Measurements from ENCODE around the gene HOXD8.

Gene HOXD8

GRCh38 chr2:176148751-176149421, 19.4 kb downstream of the HOXD8 start:
- DNase-seq: no peak

GRCh38 chr2:176149481-176149938, 20.0 kb downstream of the HOXD8 start:
- no peak for DNase-seq

GRCh38 chr2:176149939-176150583, 20.6 kb downstream of the HOXD8 start:
- DNase-seq: no peak

GRCh38 chr2:176150584-176151441, 21.3 kb downstream of the HOXD8 start:
- no peak for DNase-seq

- DNase-seq: no peak
Observed at GRCh38 chr2:176151442-176152287, 22.2 kb downstream of the HOXD8 start, which contains the start of gene HOXD4. Gene HOXD4, plus strand, starts transcription at chr2:176151550. Its CDS starts 84 bp downstream, at chr2:176151634.

- DNase-seq: no peak
Observed at GRCh38 chr2:176152350-176153181, 23.1 kb downstream of the HOXD8 start.

GRCh38 chr2:176154576-176155252, 25.2 kb downstream of the HOXD8 start:
- DNase-seq: no peak

GRCh38 chr2:176155356-176156044, 26.0 kb downstream of the HOXD8 start:
- DNase-seq: no peak

- no peak for DNase-seq
Observed at GRCh38 chr2:176156301-176156806, 26.8 kb downstream of the HOXD8 start.

- DNase-seq: no peak
Observed at GRCh38 chr2:176156807-176157498, 27.4 kb downstream of the HOXD8 start, which contains the start of gene HOXD3. Gene HOXD3, plus strand, starts transcription at chr2:176157307. Its CDS starts 11,808 bp downstream, at chr2:176169115.

GRCh38 chr2:176157499-176158185, 28.1 kb downstream of the HOXD8 start:
- no peak for DNase-seq

GRCh38 chr2:176158186-176158591, 28.7 kb downstream of the HOXD8 start:
- no peak for DNase-seq

GRCh38 chr2:176158855-176159662, 29.6 kb downstream of the HOXD8 start:
- no peak for DNase-seq

- DNase-seq: no peak
Observed at GRCh38 chr2:176159663-176160250, 30.3 kb downstream of the HOXD8 start.

GRCh38 chr2:176160251-176160985, 30.9 kb downstream of the HOXD8 start:
- no peak for DNase-seq

GRCh38 chr2:176160986-176161824, 31.7 kb downstream of the HOXD8 start:
- DNase-seq: no peak

Data from NCI-H1436 treated with DMSO at 0.1 percent for 48 hours (cell line).